K562 (cell line): ENCODE measurements around the gene BANF2. TPM values are rescaled to one million over a fixed set of nuclear protein-coding genes. Genes with fewer than 3 reads are reported as not detected.

Experiments used
- ATAC-seq: fragments of 200-7000 bp; cut with Tn5 transposase; 3 replicates; pipeline ENCODE4 v1.9.1; 2020; ENCODE audit warnings: moderate library complexity
- BruUV-seq: library from RNA; stranded (reverse); fragments of 400-500 nt; replicated peaks from 2 replicates; lab custom pipeline; 2021; lab: Mats Ljungman, UMichigan
- CTCF ChIA-PET: fragments of 300-600 bp; formaldehyde crosslinking; extraction: SDS; loops from one replicate; lab custom pipeline; 2021; ENCODE audit warnings: low intra/inter-chr PET ratio; lab: Yijun Ruan, JAX
- POLR2A ChIA-PET: fragments of 300-600, 350-650 bp; sonication (Branson Sonifier 250); formaldehyde crosslinking; extraction: SDS; loops from one replicate; lab custom pipeline; 2021; ENCODE audit warnings: antibody characterized with exemption, inconsistent platforms; lab: Yijun Ruan, JAX
- DNase-seq, 4 experiments: peaks; one replicate each; pipeline versions ENCODE4 v3.0.0 to v3.0.0-alpha.2; 2011 to 2018; ENCODE audit warnings: low spot score in 3 of 4, mixed read lengths in 3 of 4; ENCODE audit errors: extremely low read depth in 1 of 4
- FAIRE-seq: peaks from 2 replicates; lab custom pipeline; 2011; peaks lifted over from hg19 to GRCh38; lab: Jason Lieb, UNC
- H2AFZ ChIP-seq: 2 replicates; pipeline ENCODE4 v1.6.0; 2011; ENCODE audit warnings: low read depth, low read length, control low read depth, inconsistent platforms
- H3K27ac ChIP-seq: fragments of 200-600 bp; 3 replicates; pipeline ENCODE4 v1.8.0; 2011; ENCODE audit warnings: low read depth, mild to moderate bottlenecking, control low read depth, inconsistent platforms, low read length, moderate library complexity, mixed read lengths; ENCODE audit errors: extremely low read depth
- H3K27me3 ChIP-seq, 2 experiments: fragments of 300-600 bp in 1 of 2; 2 replicates in 1 of 2; 3 replicates in 1 of 2; pipeline versions ENCODE4 v1.6.0 to v1.8.0; 2011; ENCODE audit warnings: inconsistent platforms in 2 of 2, low read length in 2 of 2, mild to moderate bottlenecking in 1 of 2, mixed read lengths in 1 of 2, moderate library complexity in 1 of 2; ENCODE audit not compliant: control insufficient read depth in 2 of 2, insufficient read depth in 2 of 2
- H3K36me3 ChIP-seq: fragments of 300-600 bp; 3 replicates; pipeline ENCODE4 v1.8.0; 2011; ENCODE audit warnings: mild to moderate bottlenecking, low read length, inconsistent platforms; ENCODE audit not compliant: control insufficient read depth, insufficient read depth
- H3K4me1 ChIP-seq, 2 experiments: fragments of 200-600 bp in 1 of 2; replicated peaks in 1 of 2; 2 replicates in 1 of 2; 3 replicates in 1 of 2; pipeline versions ENCODE4 v1.5.1 to v1.8.0; 2011; ENCODE audit warnings: inconsistent platforms in 2 of 2, low read length in 2 of 2, mild to moderate bottlenecking in 1 of 2, mixed read lengths in 1 of 2, moderate library complexity in 1 of 2; ENCODE audit not compliant: control insufficient read depth in 2 of 2, insufficient read depth in 2 of 2
- H3K4me2 ChIP-seq: 2 replicates; pipeline ENCODE4 v1.6.1; 2011; ENCODE audit warnings: low read length, control low read depth, inconsistent platforms, mixed read lengths; ENCODE audit not compliant: insufficient read depth
- H3K4me3 ChIP-seq: fragments of 200-600 bp; sonication (generic), shearing (Covaris generic); 2 replicates; pipeline ENCODE4 v1.5.1; 2016; ENCODE audit warnings: control low read depth, inconsistent platforms
- H3K79me2 ChIP-seq: fragments of 200-600 bp; 3 replicates; pipeline ENCODE4 v1.8.0; 2011; ENCODE audit warnings: low read length, inconsistent platforms; ENCODE audit not compliant: control insufficient read depth, insufficient read depth
- H3K9ac ChIP-seq, 2 experiments: 2 replicates each; pipeline versions ENCODE4 v1.6.0 to v1.6.1; 2011; ENCODE audit warnings: low read depth in 2 of 2, low read length in 2 of 2, control low read depth in 1 of 2, inconsistent platforms in 1 of 2, mild to moderate bottlenecking in 1 of 2, mixed read lengths in 1 of 2; ENCODE audit not compliant: insufficient read depth in 1 of 2
- H3K9me1 ChIP-seq: one replicate; pipeline ENCODE4 v1.6.0; 2011; ENCODE audit warnings: inconsistent platforms, mild to moderate bottlenecking, low read length, moderate library complexity; ENCODE audit not compliant: control insufficient read depth, insufficient read depth
- H3K9me3 ChIP-seq: replicated peaks from 2 replicates; pipeline ENCODE4 v1.5.1; 2011; ENCODE audit warnings: low read depth, low read length, inconsistent platforms; ENCODE audit not compliant: control insufficient read depth, insufficient read depth
- H4K20me1 ChIP-seq: replicated peaks from 2 replicates; pipeline ENCODE4 v1.6.1; 2011; ENCODE audit warnings: low read length, inconsistent platforms, mixed read lengths; ENCODE audit not compliant: control insufficient read depth, insufficient read depth
- CHD1 ChIP-seq: fragments of 200-600 bp; sonication (generic); IDR thresholded peaks from one replicate; pipeline ENCODE4 v1.6.1; 2012; ENCODE audit warnings: mild to moderate bottlenecking, moderate library complexity, low read length, inconsistent platforms
- JUN ChIP-seq, 2 experiments: sonication (generic) in 1 of 2; formaldehyde crosslinking in 1 of 2; IDR thresholded peaks; 2 replicates each; pipeline versions ENCODE4 v1.6.1 to v1.8.0; 2012 to 2022; ENCODE audit warnings: borderline replicate concordance in 2 of 2, mild to moderate bottlenecking in 2 of 2, improper control_type of control experiment in 1 of 2, low read depth in 1 of 2, low read length in 1 of 2, missing genetic modification reagents in 1 of 2
- MCM3 ChIP-seq: fragments of 450-650 bp; IDR thresholded peaks from 2 replicates; pipeline ENCODE4 v1.6.1; 2016
- MEIS2 ChIP-seq: fragments of 450-650 bp; IDR thresholded peaks from 2 replicates; pipeline ENCODE4 v1.6.1; 2014; ENCODE audit warnings: mild to moderate bottlenecking; ENCODE audit not compliant: partially characterized antibody
- POLR3G ChIP-seq: IDR thresholded peaks from 2 replicates; pipeline ENCODE4 v1.6.1; 2011; ENCODE audit not compliant: insufficient read length, insufficient replicate concordance; ENCODE audit errors: extremely low read depth
- RNF2 ChIP-seq: sonication (generic); IDR thresholded peaks from 2 replicates; pipeline ENCODE4 v1.6.1; 2016
- SMAD3 ChIP-seq: fragments of 450-650 bp; formaldehyde crosslinking; conservative IDR thresholded peaks from 2 replicates; pipeline ENCODE4 v1.4.0; 2020; ENCODE audit warnings: mild to moderate bottlenecking
- TAF9B ChIP-seq: fragments of 450-650 bp; IDR thresholded peaks from 2 replicates; pipeline ENCODE4 v1.6.1; 2018; ENCODE audit warnings: mild to moderate bottlenecking; ENCODE audit not compliant: partially characterized antibody
- TGIF2 ChIP-seq: sonication (generic); formaldehyde crosslinking; IDR thresholded peaks from 2 replicates; pipeline ENCODE4 v1.8.1; 2022; ENCODE audit warnings: mild to moderate bottlenecking, missing genetic modification reagents, moderate library complexity
- ZNF124 ChIP-seq: sonication (generic); formaldehyde crosslinking; IDR thresholded peaks from 2 replicates; pipeline ENCODE4 v1.8.1; 2022; ENCODE audit warnings: missing genetic modification reagents
- ZNF134 ChIP-seq: fragments of 250-450 bp; sonication (Bioruptor Pico); conservative IDR thresholded peaks from 2 replicates; pipeline ENCODE4 v1.4.0; 2020
- ZNF324 ChIP-seq: fragments of 250-450 bp; sonication (Bioruptor Pico); IDR thresholded peaks from 2 replicates; pipeline ENCODE4 v1.4.0; 2020; ENCODE audit warnings: mild to moderate bottlenecking
- WGBS: fragments of 100-300 bp; shearing (Covaris generic); methylation state at CpG from one replicate; pipeline ENCODE4 v1.1.6; 2016; ENCODE audit warnings: low coverage, mixed read lengths; ENCODE audit not compliant: insufficient coverage; ENCODE audit errors: missing lambda C conversion rate; 5-methylcytosine and 5-hydroxymethylcytosine counted together
- in situ Hi-C: fragments of 300-500 bp; cut with MboI; formaldehyde crosslinking; loops from 4 replicates; pipeline ENCODE4 v1.15.0; 2018; ENCODE audit warnings: inconsistent platforms, mixed read lengths
- intact Hi-C: fragments of 100-400 bp; cut with micrococcal nuclease; formaldehyde crosslinking; loops from 2 replicates; pipeline ENCODE4 v1.14.2; 2022
- polyA plus RNA-seq, 8 experiments: library from polyadenylated mRNA; depleted of rRNA in 4 of 8; stranded (reverse) in 5 of 8; unstranded in 3 of 8; fragments of >200 nt; fragmentation: Nextera tagmentation in 2 of 8; fragmentation: Illumina TruSeq in 1 of 8; extraction: Ambion mirVana in 2 of 8; extraction: Trizol in 1 of 8; gene quantifications; 2 replicates each; pipeline versions ENCODE4 v1.2.1 to v1.2.3, GENCODE V29; 2011 to 2014; ENCODE audit warnings: inconsistent platforms in 1 of 8, missing spikeins in 1 of 8
- total RNA-seq, 7 experiments: library from RNA; depleted of rRNA in 6 of 7; stranded (reverse); fragments of >200 nt in 6 of 7; fragmentation: Illumina TruSeq in 2 of 7; extraction: Trizol in 2 of 7; gene quantifications; 2 replicates each; pipeline versions ENCODE4 v1.2.1 to v1.2.3, GENCODE V29; 2011 to 2021; ENCODE audit warnings: low replicate concordance in 1 of 7
- TF ChIP-seq, protein P1 (sequence below): IDR thresholded peaks from 2 replicates; pipeline ENCODE4 v1.6.1; 2012; ENCODE audit warnings: low read depth, low read length, improper control_type of control experiment, borderline replicate concordance
- TF ChIP-seq, protein P2 (sequence below): fragments of 450-650 bp; IDR thresholded peaks from 2 replicates; pipeline ENCODE4 v1.7.1; 2018; ENCODE audit warnings: mild to moderate bottlenecking, low read depth; ENCODE audit not compliant: partially characterized antibody
- TF ChIP-seq, protein P3 (sequence below): fragments of 450-650 bp; IDR thresholded peaks from 2 replicates; pipeline ENCODE4 v1.6.1; 2014; ENCODE audit warnings: low read depth, mild to moderate bottlenecking, moderate library complexity, borderline replicate concordance

Gene BANF2
- total and polyA plus RNA-seq, 9 of the 15 experiments (the other 6 are each of a cell fraction or from before 2014, with no cell fraction given) = not detected

DNA sequence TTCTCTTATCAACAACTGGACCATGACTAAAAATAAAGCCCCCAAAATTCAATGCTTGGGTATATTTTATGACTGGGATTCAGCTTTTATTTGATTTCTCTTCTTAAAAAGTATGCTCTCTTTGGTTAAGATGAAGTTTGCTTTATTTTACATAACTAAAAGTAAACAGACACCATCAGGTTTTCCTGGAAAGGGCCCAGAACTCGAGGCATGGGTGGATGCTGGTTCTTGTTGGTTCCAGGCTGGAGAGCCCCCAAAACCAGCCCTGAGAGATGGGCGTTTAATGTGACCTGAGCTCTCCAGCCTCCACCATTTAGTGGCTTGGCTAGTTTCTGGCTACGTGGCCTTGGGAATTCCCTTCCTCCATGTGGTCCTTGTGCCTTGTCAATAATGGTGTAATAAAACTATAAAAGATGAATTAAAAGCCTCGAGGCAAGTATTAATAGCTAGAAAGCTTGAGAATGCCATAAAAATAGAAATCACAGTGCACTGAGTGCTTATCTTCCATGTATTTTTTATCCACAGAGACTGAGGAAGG lies 34.1 kb downstream of the BANF2 start:
- H3K9ac ChIP-seq = no peak overlapping the region
- ATAC-seq (no peak), DNase-seq (no peak), FAIRE-seq (no peak)
- CTCF ChIA-PET = no interaction called here
- H3K36me3 ChIP-seq = no peaks in the 10 kb centered on the region
- intact Hi-C loops (no loop called here), in situ Hi-C loops (no loop called here)
- H3K9me3 ChIP-seq = no peaks in the 10 kb centered on the region
- no peaks in the 10 kb centered on the region for H3K4me1 ChIP-seq
- no peak overlapping the region for H3K4me2 ChIP-seq
- peaks cover 9 to 34% of the 10 kb centered on the region in 2 experiments; a peak in 4 of 5 replicates for H3K27me3 ChIP-seq
- H3K9me1 ChIP-seq = no peaks in the 10 kb centered on the region
- no peaks in the 10 kb centered on the region for H3K79me2 ChIP-seq
- WGBS = 0% methylated on average over 4 of the region's 4 CpGs
- POLR2A ChIA-PET = interaction anchor here (0.8 kb wide), 1 partner anchor 39 kb away, joined by 3 read pairs; no protein-coding TSS in a partner anchor
- H3K27ac ChIP-seq = no peak overlapping the region
- H2AFZ ChIP-seq = no peak overlapping the region
- H4K20me1 ChIP-seq = no peaks in the 10 kb centered on the region
- TF ChIP-seq, protein P1, sequence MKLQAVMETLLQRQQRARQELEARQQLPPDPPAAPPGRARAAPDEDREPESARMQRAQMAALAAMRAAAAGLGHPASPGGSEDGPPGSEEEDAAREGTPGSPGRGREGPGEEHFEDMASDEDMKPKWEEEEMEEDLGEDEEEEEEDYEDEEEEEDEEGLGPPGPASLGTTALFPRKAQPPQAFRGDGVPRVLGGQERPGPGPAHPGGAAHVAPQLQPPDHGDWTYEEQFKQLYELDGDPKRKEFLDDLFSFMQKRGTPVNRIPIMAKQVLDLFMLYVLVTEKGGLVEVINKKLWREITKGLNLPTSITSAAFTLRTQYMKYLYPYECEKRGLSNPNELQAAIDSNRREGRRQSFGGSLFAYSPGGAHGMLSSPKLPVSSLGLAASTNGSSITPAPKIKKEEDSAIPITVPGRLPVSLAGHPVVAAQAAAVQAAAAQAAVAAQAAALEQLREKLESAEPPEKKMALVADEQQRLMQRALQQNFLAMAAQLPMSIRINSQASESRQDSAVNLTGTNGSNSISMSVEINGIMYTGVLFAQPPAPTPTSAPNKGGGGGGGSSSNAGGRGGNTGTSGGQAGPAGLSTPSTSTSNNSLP = no peak
- TF ChIP-seq MEIS2 = no peak
- no peak for TF ChIP-seq MCM3
- no peak for TF ChIP-seq TAF9B
- no peak for TF ChIP-seq JUN (IDR thresholded peaks at IDR 0.05; ENCODE audit: borderline replicate concordance, low read depth, low read length)
- no peak for TF ChIP-seq JUN (CRISPR knock-in tag; IDR thresholded peaks at IDR 0.05; ENCODE audit: borderline replicate concordance)
- no peak for TF ChIP-seq ZNF124 (CRISPR knock-in tag)
- TF ChIP-seq RNF2 = no peak
- no peak for TF ChIP-seq ZNF324
- TF ChIP-seq CHD1 = no peak
- TF ChIP-seq, protein P2, sequence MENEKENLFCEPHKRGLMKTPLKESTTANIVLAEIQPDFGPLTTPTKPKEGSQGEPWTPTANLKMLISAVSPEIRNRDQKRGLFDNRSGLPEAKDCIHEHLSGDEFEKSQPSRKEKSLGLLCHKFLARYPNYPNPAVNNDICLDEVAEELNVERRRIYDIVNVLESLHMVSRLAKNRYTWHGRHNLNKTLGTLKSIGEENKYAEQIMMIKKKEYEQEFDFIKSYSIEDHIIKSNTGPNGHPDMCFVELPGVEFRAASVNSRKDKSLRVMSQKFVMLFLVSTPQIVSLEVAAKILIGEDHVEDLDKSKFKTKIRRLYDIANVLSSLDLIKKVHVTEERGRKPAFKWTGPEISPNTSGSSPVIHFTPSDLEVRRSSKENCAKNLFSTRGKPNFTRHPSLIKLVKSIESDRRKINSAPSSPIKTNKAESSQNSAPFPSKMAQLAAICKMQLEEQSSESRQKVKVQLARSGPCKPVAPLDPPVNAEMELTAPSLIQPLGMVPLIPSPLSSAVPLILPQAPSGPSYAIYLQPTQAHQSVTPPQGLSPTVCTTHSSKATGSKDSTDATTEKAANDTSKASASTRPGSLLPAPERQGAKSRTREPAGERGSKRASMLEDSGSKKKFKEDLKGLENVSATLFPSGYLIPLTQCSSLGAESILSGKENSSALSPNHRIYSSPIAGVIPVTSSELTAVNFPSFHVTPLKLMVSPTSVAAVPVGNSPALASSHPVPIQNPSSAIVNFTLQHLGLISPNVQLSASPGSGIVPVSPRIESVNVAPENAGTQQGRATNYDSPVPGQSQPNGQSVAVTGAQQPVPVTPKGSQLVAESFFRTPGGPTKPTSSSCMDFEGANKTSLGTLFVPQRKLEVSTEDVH = no peak
- no peak for TF ChIP-seq TGIF2 (CRISPR knock-in tag)
- TF ChIP-seq, protein P3, sequence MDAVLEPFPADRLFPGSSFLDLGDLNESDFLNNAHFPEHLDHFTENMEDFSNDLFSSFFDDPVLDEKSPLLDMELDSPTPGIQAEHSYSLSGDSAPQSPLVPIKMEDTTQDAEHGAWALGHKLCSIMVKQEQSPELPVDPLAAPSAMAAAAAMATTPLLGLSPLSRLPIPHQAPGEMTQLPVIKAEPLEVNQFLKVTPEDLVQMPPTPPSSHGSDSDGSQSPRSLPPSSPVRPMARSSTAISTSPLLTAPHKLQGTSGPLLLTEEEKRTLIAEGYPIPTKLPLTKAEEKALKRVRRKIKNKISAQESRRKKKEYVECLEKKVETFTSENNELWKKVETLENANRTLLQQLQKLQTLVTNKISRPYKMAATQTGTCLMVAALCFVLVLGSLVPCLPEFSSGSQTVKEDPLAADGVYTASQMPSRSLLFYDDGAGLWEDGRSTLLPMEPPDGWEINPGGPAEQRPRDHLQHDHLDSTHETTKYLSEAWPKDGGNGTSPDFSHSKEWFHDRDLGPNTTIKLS = no peak
- no peak for TF ChIP-seq ZNF134 (CRISPR knock-in tag)
- TF ChIP-seq SMAD3 (CRISPR knock-in tag) = no peak
- no peak for TF ChIP-seq POLR3G
- no peak overlapping the region for H3K4me3 ChIP-seq
- no TSS peak for BruUV-seq
